Muscle layer of colon (tissue), 2 donors: Measurements from ENCODE around the gene ME3.

Source experiments
- H3K27ac ChIP-seq: one replicate; pipeline ENCODE4 v1.7.0; 2013; ENCODE audit warnings: low read depth, mild to moderate bottlenecking, low read length, moderate library complexity
- H3K27me3 ChIP-seq, 2 donors: one replicate each; pipeline ENCODE4 v1.7.0; 2013; ENCODE audit warnings: low read length in 2 of 2, mild to moderate bottlenecking in 2 of 2; ENCODE audit not compliant: insufficient read depth in 2 of 2, control insufficient read depth in 1 of 2
- H3K36me3 ChIP-seq: one replicate; pipeline ENCODE4 v1.7.0; 2013; ENCODE audit warnings: mild to moderate bottlenecking, low read length; ENCODE audit not compliant: insufficient read depth
- H3K4me1 ChIP-seq: one replicate; pipeline ENCODE4 v1.7.0; 2013; ENCODE audit warnings: mild to moderate bottlenecking, low read length; ENCODE audit not compliant: insufficient read depth
- H3K4me3 ChIP-seq, 2 donors: one replicate each; pipeline ENCODE4 v1.7.0; 2013; ENCODE audit warnings: low read length in 2 of 2, low read depth in 1 of 2, mild to moderate bottlenecking in 1 of 2, moderate library complexity in 1 of 2
- H3K9ac ChIP-seq: one replicate; pipeline ENCODE4 v1.7.0; 2013; ENCODE audit warnings: low read length
- H3K9me3 ChIP-seq: one replicate; pipeline ENCODE4 v1.7.0; 2013; ENCODE audit warnings: mild to moderate bottlenecking, low read length
- donor health status: abdominal sarcoma.
- donor health status: Adenocarcinoma of cecum.

Gene ME3

GRCh38 chr11:86617502-86617901 lies 54.9 kb downstream of the ME3 start:
- H3K36me3 ChIP-seq = no peaks in the 10 kb centered on the region
- peaks cover 25% of the 10 kb centered on the region for H3K4me1 ChIP-seq
- no peaks in the 10 kb centered on the region for H3K9me3 ChIP-seq
- H3K27me3 ChIP-seq = no peaks in the 10 kb centered on the region
- no peak overlapping the region for H3K9ac ChIP-seq
- no peak overlapping the region for H3K4me3 ChIP-seq
- H3K27ac ChIP-seq = no peak overlapping the region

- Histone ChIP-seq H3K4me3 (no peak overlapping the region), H3K9me3 (no peaks in the 10 kb centered on the region), H3K27me3 (no peaks in the 10 kb centered on the region), H3K27ac (no peak overlapping the region), H3K36me3 (no peaks in the 10 kb centered on the region), H3K9ac (no peak overlapping the region), H3K4me1 (peaks cover 16% of the 10 kb centered on the region)
Measured at GRCh38 chr11:86615487-86615886, 56.9 kb downstream of the ME3 start.

- H3K27ac ChIP-seq = peak overlapping the region; percentile 66
- no peaks in the 10 kb centered on the region for H3K27me3 ChIP-seq
- peaks cover 44% of the 10 kb centered on the region for H3K4me1 ChIP-seq
- H3K9me3 ChIP-seq = no peaks in the 10 kb centered on the region
- no peak overlapping the region for H3K9ac ChIP-seq
- H3K4me3 ChIP-seq = no peak overlapping the region
- no peaks in the 10 kb centered on the region for H3K36me3 ChIP-seq
Measured at GRCh38 chr11:86610559-86611341, 61.7 kb downstream of the ME3 start.

- Histone ChIP-seq H3K4me1 (peaks cover 44% of the 10 kb centered on the region), H3K9ac (peak overlapping the region; percentile 9), H3K9me3 (no peaks in the 10 kb centered on the region), H3K27me3 (no peaks in the 10 kb centered on the region), H3K4me3 (peak overlapping the region; percentile 10 to 47), H3K27ac (peak overlapping the region; percentile 55), H3K36me3 (no peaks in the 10 kb centered on the region)
Measured at GRCh38 chr11:86608251-86608799, 64.1 kb downstream of the ME3 start.

DNA sequence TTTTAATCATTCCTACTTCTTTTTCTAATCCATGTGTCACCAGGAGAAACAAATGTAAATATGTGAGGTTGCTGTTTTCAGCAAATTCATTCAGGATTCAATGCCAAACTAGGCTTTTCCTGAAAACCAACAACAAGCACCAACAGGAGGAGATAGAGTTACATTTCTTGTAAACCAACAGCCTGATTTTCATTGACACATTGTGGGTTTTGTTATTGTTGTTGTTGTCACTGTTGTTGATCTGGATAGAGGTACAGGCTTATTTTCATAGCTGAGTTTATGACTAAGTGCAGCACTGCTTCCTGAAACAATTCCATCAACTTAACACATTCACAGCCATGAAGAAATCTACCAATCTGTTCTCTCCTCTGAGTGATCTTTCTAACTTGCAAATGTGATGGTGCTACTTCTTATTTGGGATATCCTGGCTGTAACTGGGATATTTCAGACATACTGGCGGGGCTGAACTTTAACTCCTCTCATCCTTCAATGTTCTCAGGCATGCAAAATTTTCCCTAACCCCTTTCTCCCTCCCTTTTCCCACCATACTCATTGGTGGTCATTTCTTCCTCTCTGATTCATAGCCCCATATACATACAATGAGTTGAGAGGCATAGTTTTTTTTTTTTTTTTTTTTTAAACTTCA lies 65.5 kb downstream of the ME3 start:
- H3K27ac ChIP-seq = no peak overlapping the region
- H3K9ac ChIP-seq = no peak overlapping the region
- peaks cover 44% of the 10 kb centered on the region for H3K4me1 ChIP-seq

GRCh38 chr11:86606270-86606835 lies 66.1 kb downstream of the ME3 start:
- Histone ChIP-seq H3K9me3 (no peaks in the 10 kb centered on the region), H3K9ac (no peak overlapping the region), H3K36me3 (no peaks in the 10 kb centered on the region), H3K4me1 (peaks cover 44% of the 10 kb centered on the region), H3K4me3 (no peak overlapping the region), H3K27me3 (no peaks in the 10 kb centered on the region), H3K27ac (no peak overlapping the region)

More for the DNA sequence above, 65.5 kb downstream of the ME3 start:
- H3K36me3 ChIP-seq = no peaks in the 10 kb centered on the region
- H3K27me3 ChIP-seq = no peaks in the 10 kb centered on the region
- no peak overlapping the region for H3K4me3 ChIP-seq
- H3K9me3 ChIP-seq = no peaks in the 10 kb centered on the region

GRCh38 chr11:86596861-86597586 lies 75.4 kb downstream of the ME3 start:
- Histone ChIP-seq H3K9ac (no peak overlapping the region), H3K27me3 (no peaks in the 10 kb centered on the region), H3K36me3 (no peaks in the 10 kb centered on the region), H3K4me3 (no peak overlapping the region), H3K9me3 (no peaks in the 10 kb centered on the region), H3K27ac (no peak overlapping the region), H3K4me1 (peaks cover 23% of the 10 kb centered on the region)

DNA sequence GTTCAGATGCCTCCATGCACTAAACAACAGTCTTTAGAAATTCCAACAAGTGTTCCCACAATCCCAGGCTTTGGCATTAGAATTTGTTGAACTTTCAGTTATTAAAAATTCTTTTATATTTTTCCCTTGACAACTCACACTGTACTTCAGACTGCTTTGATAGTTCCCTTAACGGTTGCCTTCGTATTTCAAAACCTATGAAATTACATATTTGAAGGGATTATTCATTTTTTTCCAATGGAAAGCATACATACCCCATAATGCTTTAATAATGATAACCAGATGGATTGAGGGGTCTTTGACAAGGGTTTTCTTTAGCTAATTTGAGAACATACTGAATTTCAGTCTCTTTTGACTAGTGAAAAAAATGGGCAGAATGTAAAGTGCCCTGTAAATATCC lies 76.5 kb downstream of the ME3 start:
- Histone ChIP-seq H3K27ac (no peak overlapping the region), H3K4me3 (no peak overlapping the region), H3K27me3 (no peaks in the 10 kb centered on the region)

DNA sequence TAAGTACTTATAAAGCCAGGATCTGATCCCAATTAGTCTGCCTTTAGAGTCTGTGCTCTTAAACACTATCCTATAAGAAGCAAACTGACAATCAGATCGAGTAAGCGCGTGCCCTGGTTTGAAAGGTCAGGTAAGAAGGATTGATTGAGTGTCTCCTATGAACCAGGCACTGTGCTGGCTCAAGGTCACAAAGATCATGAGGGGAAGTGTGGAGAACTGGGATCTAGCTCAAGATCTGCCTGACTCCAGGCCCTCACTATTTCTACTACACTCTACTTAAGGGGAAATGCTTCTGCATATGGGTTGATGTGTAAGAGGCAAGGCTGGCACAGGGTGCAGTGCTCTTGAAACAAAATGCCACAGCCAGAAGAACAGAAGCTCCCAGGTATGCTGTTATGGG lies 77.0 kb downstream of the ME3 start:
- Histone ChIP-seq H3K27ac (no peak overlapping the region), H3K36me3 (no peaks in the 10 kb centered on the region), H3K27me3 (no peaks in the 10 kb centered on the region), H3K9ac (no peak overlapping the region), H3K4me1 (peaks cover 26% of the 10 kb centered on the region), H3K4me3 (no peak overlapping the region), H3K9me3 (no peaks in the 10 kb centered on the region)

More for the DNA sequence above, 76.5 kb downstream of the ME3 start:
- no peak overlapping the region for H3K9ac ChIP-seq
- H3K36me3 ChIP-seq = no peaks in the 10 kb centered on the region
- no peaks in the 10 kb centered on the region for H3K9me3 ChIP-seq
- peaks cover 26% of the 10 kb centered on the region for H3K4me1 ChIP-seq

- no peak overlapping the region for H3K9ac ChIP-seq
- no peaks in the 10 kb centered on the region for H3K9me3 ChIP-seq
- no peaks in the 10 kb centered on the region for H3K27me3 ChIP-seq
- H3K36me3 ChIP-seq = no peaks in the 10 kb centered on the region
- no peak overlapping the region for H3K4me3 ChIP-seq
- H3K27ac ChIP-seq = no peak overlapping the region
- peaks cover 26% of the 10 kb centered on the region for H3K4me1 ChIP-seq
Measured at GRCh38 chr11:86594746-86595145, 77.7 kb downstream of the ME3 start.

- no peak overlapping the region for H3K27ac ChIP-seq
- no peaks in the 10 kb centered on the region for H3K36me3 ChIP-seq
- H3K9ac ChIP-seq = no peak overlapping the region
- H3K4me1 ChIP-seq = peaks cover 34% of the 10 kb centered on the region
- no peaks in the 10 kb centered on the region for H3K9me3 ChIP-seq
- no peak overlapping the region for H3K4me3 ChIP-seq
- no peaks in the 10 kb centered on the region for H3K27me3 ChIP-seq
Measured at GRCh38 chr11:86593833-86594232, 78.6 kb downstream of the ME3 start.
